HEK293 (cell line): ENCODE results near the gene TOMM6.

ENCODE experiments used
- CTCF ChIP-seq: fragments of 450-650 bp; formaldehyde crosslinking; IDR thresholded peaks from 2 replicates; pipeline ENCODE4 v1.5.1; 2016; ENCODE audit warnings: missing biosample characterization, missing genetic modification characterization
- MYNN ChIP-seq: fragments of 450-650 bp; formaldehyde crosslinking; IDR thresholded peaks from 2 replicates; pipeline ENCODE4 v1.5.1; 2016; ENCODE audit warnings: missing biosample characterization, missing genetic modification characterization, borderline replicate concordance
- PATZ1 ChIP-seq: fragments of 450-650 bp; formaldehyde crosslinking; IDR thresholded peaks from 2 replicates; pipeline ENCODE4 v1.5.1; 2016; ENCODE audit warnings: missing biosample characterization, missing genetic modification characterization
- REST ChIP-seq: fragments of 450-650 bp; formaldehyde crosslinking; IDR thresholded peaks from 2 replicates; pipeline ENCODE4 v1.5.1; 2016; ENCODE audit warnings: missing biosample characterization, missing genetic modification characterization
- ZBTB26 ChIP-seq: fragments of 450-650 bp; formaldehyde crosslinking; optimal IDR thresholded peaks from 2 replicates; pipeline ENCODE3; 2016; ENCODE audit warnings: missing biosample characterization, mild to moderate bottlenecking, missing genetic modification characterization
- ZNF138 ChIP-seq: fragments of 450-650 bp; formaldehyde crosslinking; IDR thresholded peaks from 2 replicates; pipeline ENCODE4 v1.5.1; 2016; ENCODE audit warnings: missing biosample characterization, missing genetic modification characterization, borderline replicate concordance
- ZNF354C ChIP-seq: fragments of 450-650 bp; formaldehyde crosslinking; IDR thresholded peaks from 2 replicates; pipeline ENCODE4 v1.5.1; 2016; ENCODE audit warnings: missing biosample characterization, missing genetic modification characterization, low read depth, borderline replicate concordance
- ZNF514 ChIP-seq: fragments of 450-650 bp; formaldehyde crosslinking; IDR thresholded peaks from 2 replicates; pipeline ENCODE4 v1.5.1; 2016; ENCODE audit warnings: missing biosample characterization, missing genetic modification characterization

GRCh38 chr6:41789390-41789724, 1.9 kb downstream of the TOMM6 start:
- TF ChIP-seq CTCF (tag by site-specific recombination) (no peak), PATZ1 (tag by site-specific recombination) (no peak), ZNF514 (tag by site-specific recombination) (no peak), ZBTB26 (tag by site-specific recombination) (no peak), ZNF354C (tag by site-specific recombination) (no peak), REST (tag by site-specific recombination) (no peak), ZNF138 (tag by site-specific recombination) (no peak), MYNN (tag by site-specific recombination) (no peak)
